GM21825 (cell line): ENCODE results near the gene CPNE7.

ENCODE experiments used
- ATAC-seq: cut with Tn5 transposase; IDR thresholded peaks from one replicate; pipeline ENCODE4 v1.9.1; 2021; ENCODE audit warnings: mild to moderate bottlenecking, moderate library complexity; ENCODE audit not compliant: unreplicated experiment

The CPNE7 gene

DNA sequence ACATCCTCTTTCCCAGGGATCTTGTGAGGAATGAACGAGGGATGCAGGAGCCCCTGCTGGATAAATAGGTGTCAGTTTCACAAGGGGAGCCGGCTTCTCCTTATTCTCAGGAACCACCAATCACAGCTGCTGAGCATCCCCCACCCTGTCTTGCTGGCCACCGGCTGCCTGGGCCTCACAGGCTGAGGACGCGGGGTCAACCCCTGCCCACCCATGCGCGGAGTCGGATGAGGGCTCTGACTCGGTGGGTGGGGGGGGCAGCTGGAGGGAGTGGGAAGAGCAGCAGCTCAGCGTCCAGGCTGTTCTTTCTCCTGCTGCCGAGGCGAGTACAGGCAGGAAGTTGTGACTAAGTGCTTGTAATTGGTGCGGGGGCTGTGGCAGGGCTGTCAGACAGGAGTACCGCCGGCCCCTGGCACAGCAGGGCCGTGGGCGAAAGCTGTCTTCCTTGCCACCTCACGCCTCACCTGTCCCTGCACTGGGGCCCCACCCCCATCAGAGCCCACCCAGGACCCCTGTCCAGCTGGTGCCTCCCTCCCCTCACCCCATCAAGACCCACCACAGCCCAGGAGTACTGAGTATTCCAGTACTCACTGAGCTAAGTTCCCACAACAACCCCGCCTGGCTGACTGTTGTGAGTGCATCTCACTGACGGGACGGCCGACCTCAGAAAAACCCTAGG lies 26.9 kb downstream of the CPNE7 start:
- ATAC-seq: no peak

DNA sequence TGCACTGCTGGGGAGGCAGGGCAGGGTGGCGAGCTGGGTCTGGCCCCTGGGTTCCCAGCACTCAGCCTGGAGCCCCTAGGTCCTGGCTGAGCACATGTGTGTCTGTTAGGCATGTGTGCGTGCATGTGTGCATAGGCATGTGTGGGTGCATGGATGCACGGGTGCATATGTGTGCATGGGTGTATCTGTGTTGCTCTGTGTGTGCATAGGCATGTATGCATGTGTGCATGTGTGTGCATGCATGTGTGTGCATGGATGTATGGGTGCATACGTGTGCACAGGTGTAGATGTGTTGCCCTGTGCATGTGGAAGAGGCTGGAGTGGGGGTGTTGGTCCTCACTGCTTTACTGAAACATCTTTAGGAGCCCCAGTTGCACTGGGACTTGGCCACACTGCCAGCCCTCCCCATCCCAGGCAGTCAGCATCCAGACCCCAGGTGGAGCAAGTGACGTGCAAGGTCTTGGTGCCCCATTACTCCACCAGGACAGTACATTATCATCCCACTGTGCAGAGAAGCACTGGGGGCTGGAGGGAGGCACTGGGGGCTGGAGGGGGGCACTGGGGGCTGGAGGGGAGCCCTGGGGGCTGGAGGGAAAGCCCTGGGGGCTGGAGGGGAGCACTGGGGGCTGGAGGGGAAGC lies 27.5 kb downstream of the CPNE7 start:
- ATAC-seq: no peak

DNA sequence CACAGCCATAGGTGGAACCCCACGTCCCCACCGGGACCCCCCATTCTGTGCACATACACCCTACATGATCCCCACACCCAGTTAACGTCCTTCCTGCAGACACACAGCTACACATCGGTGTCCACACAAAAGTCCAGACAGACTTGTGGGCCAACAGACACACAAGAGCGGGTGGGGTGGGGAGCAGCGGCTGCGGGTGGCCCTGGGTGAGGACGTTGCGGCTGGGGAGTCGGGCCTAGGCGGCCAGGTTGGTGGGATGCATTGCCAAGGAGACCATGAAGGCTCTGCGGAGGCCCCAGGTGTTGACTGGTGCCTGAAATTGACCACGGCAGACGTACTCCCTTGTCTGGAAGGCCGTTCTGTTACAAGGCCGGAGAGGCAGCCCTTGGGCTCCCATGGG lies 29.2 kb downstream of the CPNE7 start:
- no peak for ATAC-seq

DNA sequence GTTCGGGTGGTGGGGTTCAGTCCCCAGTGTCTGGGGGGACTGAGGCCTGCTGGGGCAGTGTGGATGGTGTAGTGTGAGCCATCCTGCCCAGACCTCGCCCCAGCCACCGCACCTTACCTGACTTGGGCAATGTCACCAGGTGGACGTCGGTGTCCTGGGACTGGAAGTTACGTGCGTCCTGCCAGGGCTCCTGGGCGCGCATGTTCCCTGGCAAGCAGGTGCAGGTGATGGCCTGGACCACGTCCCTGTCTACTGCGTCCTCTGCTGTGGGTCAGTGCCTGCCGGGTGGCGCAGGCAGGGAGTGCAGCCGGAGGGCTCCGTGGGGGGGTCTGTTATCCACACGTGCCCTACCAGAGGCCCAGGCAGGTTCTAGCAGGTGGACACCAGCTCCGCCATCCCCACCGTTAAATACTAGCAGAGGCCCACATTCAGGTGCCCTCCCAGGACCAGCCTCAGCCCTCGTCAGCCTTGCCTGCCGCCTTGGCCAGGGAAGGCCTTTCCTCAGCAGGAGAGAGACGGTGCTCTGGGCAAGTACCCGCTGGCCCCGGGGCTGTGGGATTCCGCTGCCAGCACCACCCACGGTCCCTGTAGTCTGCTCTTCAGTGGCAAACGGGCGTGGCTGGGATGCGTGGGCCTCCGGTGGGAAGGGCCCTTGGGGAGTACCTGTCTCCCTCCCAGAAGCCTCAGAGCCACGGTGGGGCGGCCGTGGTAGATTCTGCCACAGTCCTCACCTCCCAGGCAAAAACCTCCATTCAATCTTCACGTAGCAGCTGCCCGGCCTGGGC lies 29.8 kb downstream of the CPNE7 start:
- ATAC-seq: no peak

DNA sequence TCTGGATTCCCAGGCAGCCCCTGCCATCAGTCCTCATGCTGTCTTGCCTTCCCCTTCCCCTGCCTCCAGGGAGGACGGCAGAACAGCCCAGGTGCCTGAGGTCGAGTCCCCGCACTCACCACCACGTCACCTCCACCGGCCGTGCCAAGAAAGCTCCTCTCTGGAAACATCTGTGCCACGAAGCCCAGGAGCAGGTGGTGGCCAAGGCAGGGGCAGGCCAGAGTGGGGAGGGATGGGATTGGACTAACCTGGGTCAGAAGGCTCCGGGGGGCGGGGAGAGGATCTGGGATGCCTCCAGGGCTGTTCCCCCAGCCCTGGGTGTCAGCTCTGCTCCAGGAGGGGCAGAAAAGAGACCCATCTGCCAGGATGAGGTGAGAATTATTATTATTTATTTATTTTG lies 30.4 kb downstream of the CPNE7 start:
- no peak for ATAC-seq

DNA sequence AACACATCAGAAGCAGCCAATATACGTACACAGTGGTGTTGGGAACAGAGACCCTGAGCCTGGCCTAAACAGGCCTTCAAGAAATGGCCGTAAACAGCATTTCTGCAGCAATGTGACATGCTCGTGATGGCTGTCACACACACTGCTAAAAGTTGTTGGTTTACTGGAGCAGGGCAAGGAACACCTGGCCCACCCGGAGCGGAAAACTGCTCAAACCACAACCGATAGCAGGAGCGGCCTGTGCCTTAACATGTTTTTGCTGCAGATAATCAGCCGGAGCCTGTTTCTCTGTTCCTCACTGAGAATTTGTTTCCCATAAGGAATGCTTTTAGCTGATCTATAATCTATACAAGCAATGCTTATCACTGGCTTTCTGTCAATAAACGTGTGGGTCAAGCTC lies 31.9 kb downstream of the CPNE7 start:
- ATAC-seq: no peak

DNA sequence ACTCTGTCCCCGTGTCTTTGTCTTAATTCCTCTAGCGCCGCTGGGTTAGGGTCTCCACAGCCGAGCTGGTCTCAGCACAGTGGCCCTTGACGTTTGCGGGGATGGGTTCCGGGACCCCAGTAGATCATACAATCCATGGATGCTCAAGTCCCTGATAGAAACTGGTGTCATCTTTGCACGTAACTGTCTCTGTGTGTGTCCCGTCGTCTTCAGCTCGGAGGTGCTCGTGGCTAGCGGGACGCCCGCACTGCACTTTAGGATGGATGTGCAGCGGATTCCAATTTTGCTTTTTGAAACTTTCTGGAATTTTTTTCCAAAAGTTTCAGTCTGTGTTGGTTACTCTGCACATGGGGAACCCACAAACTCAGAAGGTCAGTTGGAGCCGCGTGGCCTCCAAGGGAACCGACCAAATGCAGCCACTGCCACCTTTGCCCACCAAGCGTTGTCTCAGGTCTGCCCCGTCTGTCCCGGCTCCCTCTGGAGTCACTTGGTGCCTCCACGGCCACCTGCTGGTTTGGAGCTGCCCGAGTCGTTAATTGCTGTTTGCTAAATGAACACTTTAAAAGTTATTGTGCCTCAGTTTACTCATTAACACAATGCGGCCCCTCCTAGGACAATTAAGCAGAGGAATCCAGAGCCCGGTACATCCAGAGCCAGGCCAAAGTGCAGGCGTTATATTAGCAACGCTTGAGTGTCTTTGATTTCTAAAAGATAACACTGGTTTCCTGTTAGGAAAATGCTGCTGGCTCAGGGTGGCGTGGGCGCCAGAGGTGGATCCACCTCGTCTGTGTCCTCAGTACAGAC lies 32.6 kb downstream of the CPNE7 start:
- no peak for ATAC-seq

DNA sequence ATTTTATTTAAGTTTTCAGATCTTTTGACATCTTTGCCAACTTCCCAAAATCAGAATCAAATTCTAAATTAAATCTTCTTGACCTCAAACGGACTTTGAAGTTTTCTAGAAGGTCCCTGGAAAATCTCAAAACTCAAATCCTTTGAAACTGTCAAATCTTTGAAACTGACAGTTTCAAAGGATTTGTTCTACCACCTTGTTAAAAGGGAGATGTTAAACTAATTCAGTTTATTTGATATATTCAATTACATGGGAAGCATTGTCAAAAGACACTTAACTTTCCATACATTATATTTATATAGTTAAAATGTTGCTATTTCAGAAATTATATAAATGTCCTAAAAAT lies 34.5 kb downstream of the CPNE7 start:
- no peak for ATAC-seq

DNA sequence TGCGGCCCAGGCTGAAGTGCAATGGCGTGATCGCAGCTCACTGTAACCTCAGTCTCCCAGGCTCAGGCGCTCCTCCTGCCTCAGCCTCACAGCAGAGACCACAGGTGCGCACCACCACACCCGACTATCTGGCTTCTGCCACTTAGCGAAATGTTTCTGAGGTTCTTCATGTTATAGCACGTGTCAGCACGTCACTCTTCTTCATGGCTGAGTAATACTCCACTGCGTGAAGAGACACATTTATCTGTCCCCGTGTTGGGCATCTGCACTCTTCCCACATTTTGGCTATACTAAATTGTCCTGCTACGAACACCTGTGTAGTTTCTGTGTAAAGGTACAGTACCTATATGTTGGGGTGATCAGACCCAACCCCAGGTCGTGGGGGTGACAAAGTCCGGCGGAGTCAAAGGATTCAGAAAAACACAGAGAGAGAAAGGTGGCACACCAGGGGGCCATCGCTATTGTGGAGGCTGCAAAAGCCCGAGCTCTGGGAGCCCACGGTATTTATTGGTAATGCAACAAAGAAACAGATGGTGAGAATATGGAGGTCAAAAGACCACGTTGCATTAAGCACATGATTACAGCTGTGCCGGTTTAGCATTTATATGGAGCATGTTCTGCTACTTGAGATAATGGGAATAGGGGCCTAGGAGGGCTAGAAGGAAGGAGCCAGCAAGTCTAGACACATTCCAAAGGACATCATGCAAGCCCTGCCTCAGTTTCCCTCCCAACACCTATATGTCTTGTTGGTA lies 37.0 kb downstream of the CPNE7 start:
- no peak for ATAC-seq

DNA sequence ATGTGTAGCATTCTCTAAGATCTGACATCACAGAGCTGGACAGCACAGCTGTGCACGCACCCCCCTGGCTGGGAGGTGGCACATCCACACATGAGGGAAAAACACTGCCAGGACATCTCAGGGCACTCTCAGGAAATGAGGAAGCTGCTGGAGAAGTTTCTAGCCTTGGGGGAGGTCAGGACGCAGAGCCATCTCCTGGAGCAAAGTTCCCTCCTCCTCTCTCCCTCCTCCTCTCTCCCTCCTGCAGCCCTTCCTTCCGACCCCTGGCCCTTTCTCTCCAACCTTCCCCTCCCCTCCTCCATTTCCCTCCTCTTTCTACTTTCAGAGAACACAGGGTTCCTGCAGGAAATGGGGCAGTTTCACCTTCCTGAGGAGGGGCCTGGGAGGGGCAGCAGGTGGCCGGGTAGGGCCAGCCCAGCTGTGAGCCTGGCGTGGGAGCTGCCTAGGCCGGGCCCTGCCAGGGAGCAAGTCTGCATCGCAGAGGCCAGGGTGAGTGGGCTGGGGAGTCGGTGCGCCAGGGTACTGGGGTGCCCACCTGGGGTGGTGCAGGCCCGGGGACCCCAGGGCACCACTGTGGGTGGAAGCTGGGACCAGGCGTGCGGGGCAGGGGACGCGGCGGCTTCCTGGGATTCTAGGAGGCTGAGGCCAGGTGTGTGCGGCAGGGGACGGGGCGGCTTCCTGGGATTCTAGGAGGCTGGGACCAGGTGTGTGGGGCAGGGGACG lies 37.8 kb downstream of the CPNE7 start, which contains the start of gene DPEP1:
DPEP1 (plus strand) TSS at position 412 of the 723 bp plus-strand sequence. CDS start 16,769 bp downstream, outside the sequence.
- ATAC-seq: no peak

DNA sequence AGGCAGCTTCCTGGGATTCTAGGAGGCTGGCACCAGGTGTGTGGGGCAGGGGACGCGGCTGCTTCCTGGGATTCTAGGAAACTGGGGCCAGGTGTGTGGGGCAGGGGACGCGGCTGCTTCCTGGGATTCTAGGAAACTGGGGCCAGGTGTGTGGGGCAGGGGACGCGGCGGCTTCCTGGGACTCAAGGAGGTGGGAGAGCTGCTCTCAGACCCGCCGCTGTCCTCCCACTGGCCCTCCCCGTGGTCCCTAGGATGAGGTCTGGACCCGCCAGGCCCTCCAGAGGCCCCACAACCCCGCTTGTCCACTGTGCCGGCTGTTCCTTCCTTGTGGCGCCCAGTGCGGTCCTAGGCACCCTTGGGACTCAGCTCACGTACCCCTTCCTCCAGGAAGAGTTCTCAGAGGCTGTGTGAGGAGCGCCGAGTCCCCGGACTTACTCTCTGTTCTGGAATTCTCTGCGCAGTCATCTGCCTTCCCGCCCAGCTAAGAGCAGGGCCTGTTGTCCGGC lies 38.4 kb downstream of the CPNE7 start:
- no peak for ATAC-seq

DNA sequence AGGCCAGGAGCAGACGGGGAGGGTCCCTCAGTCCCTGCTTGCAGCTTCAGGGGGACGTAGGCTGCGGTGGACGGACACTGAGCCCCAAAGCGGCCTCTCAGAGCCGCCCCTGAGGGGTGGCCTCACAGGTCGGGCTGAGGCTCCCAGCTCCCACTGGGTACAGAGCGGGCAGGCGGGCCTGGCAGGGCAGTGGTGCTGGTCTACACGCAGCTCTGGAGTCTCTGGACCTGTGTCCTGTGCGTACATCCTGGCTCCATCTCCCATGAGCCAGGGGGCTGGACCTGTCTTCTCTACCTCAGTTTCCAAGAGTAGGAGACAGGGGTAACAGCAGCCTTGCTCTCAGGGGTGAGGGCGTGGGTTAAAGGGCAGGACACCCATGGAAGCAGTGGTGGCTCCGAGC lies 39.6 kb downstream of the CPNE7 start:
- no peak for ATAC-seq

DNA sequence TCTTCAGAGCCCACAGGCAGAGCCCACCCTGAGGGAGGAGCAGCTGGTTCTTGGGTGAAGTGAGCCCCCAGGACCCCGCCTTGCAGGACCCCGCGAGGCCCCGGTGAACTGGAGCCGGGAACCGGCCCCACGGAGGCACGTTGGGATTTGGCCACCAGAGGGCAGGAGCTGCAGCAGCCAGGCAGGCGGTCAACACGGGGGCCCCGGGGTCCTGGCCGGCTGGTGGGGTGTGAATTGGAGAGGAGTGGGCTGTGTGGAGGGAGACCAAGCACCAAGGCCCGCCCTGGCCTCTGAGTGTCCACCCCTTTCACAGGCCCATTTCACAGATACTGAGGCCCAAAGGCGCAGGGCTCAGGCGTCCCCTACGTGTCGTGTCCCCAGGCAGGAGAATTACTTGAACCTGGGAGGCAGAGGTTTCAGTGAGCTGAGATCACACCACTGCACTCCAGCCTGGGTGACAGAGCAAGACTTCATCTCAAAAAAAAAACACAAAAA lies 40.1 kb downstream of the CPNE7 start:
- ATAC-seq: no peak

DNA sequence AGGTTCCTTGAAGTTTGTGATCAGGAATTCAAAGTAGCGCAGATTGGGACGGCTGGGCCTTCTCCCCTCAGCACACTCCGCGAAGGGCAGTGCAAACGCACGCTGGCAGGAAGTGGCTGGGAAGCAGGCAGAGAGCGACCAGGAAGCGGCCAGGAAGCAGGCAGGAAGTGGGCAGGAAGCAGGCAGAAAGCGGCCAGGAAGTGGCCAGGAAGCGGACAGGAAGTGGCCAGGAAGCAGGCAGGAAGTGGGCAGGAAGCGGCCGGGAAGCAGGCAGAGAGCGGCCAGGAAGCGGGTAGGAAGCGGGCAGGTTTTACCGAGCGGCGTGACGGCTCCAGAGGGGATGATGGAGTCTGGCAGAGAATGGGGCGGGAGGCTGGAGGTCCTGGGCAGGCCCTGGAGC lies 41.1 kb downstream of the CPNE7 start:
- ATAC-seq: no peak

DNA sequence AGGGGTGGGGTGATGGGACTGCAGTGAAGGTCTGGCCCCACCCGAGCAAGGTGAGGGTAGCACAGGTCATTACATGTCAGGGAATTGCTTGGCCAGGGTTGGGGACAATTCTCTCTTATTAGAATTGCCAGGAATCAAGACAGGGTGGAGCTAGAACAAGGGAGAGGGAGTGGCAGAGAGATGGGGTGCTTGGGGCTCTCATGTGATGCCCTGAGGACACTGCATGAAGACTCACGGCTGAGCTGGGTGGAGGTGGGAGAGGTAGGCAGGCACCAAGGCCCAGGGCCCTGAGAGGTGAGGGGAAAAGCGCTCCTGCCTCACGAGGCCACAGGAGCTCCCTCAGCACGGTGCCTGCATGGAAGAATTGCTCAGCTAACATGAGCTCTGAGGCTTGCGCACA lies 41.5 kb downstream of the CPNE7 start:
- ATAC-seq: no peak

DNA sequence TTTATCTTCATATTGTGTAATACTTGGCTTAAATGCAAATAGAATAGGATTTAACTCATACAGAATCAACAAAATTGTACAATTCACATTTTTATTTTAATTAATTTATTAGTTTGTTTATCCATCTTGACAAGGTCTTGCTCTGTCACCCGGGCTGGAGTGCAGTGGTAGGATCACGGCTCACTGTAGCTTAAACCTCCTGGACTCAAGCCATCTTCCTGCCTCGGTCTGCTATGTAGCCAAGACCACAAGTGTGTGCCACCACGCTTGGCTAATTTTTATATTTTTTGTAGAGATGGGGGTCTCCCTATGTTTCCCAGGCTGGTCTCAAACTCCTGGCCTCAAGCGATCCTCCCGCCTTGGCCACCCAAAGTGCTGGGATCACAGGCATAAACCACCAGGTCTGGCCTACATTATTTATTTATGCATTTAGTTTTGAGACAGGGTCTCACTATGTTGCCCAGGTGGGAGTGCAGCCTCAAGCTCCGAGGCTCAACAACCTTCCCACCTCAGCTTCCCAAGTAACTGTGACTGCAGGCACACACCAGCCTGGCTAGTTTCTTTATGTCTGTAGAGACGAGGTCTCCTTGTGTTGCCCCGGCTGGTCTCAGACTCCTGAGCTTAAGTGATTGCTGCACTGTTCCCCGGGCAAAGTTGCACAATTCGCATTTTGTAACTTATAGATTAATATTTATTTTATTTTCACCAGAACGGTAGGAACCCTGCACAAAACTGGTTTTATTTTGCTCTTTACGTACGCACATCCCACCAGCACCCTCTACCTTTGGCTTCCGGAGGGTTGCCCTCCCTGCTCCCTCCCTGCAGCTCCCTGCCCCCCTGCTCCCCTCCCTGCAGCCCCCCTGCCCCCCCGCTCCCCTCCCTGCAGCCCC lies 42.8 kb downstream of the CPNE7 start:
- ATAC-seq: no peak

DNA sequence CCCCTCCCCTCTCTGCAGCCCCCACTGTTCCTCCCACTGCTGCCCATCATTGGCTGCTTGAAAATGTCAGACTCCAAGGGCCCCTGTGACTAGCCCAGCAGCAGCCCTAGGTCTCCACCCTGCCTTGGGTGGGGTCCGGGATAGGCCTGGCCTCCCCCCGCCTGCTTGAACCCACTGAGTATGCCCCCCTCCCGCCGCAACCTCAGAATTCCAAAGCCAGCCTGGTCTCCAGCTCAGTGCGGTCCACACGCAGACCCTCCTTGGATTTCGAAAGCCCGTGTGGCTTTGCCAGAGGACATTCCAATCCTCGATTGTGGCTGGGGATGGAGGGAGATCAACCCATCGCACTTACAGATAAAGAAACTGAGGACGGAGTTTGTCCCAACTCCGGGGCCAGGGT lies 44.3 kb downstream of the CPNE7 start:
- ATAC-seq: no peak

DNA sequence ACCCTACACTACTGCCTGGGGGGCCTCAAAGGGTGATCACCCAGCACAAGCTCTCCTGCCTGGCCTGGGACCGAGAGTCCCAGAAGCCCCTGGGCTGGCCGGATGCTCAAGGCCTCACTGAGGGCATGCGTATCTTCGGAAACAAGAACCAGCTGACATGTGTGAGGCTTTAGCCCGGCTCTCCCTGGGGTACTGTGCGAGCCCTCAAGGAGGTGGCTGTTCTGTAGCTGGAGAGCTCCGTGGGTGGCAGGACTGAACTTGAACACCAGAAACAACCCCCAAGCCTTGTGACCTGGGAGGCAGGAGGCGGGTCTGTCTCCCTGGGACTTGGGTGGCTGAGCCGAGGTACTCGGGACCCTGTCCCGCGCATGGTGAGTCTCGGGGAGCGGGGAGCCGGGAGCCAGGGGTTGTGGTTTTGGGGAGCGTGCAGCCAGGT lies 44.9 kb downstream of the CPNE7 start:
- no peak for ATAC-seq
